OCI-LY1 (cell line): ENCODE measurements around the gene CACNB3.

ENCODE experiments used
- H2AFZ ChIP-seq: fragments of 200-600 bp; sonication (generic), shearing (Covaris generic); 2 replicates; pipeline ENCODE4 v1.6.0; 2014; ENCODE audit warnings: antibody characterized with exemption, mild to moderate bottlenecking, low read length
- H3F3A ChIP-seq: fragments of 200-600 bp; sonication (generic), shearing (Covaris generic); 2 replicates; pipeline ENCODE4 v1.6.0; 2014; ENCODE audit warnings: mild to moderate bottlenecking, antibody characterized with exemption, low read length, moderate library complexity; ENCODE audit not compliant: insufficient read depth
- H3K27ac ChIP-seq: fragments of 200-600 bp; sonication (generic); 2 replicates; pipeline ENCODE4 v1.5.1; 2014; ENCODE audit warnings: low read length, mixed run types, mild to moderate bottlenecking, low read depth; ENCODE audit not compliant: poor library complexity, severe bottlenecking
- H3K27me3 ChIP-seq: fragments of 200-600 bp; sonication (generic); 2 replicates; pipeline ENCODE4 v1.6.0; 2014; ENCODE audit warnings: antibody characterized with exemption, mild to moderate bottlenecking, low read length, moderate library complexity; ENCODE audit not compliant: insufficient read depth
- H3K36me3 ChIP-seq: fragments of 200-600 bp; sonication (generic); 2 replicates; pipeline ENCODE4 v1.6.1; 2014; ENCODE audit warnings: mild to moderate bottlenecking, antibody characterized with exemption, low read length, moderate library complexity, mixed read lengths; ENCODE audit not compliant: insufficient read depth
- H3K4me1 ChIP-seq: fragments of 200-600 bp; sonication (generic); 2 replicates; pipeline ENCODE4 v1.5.1; 2014; ENCODE audit warnings: mild to moderate bottlenecking, low read length, moderate library complexity; ENCODE audit not compliant: insufficient read depth, severe bottlenecking
- H3K4me2 ChIP-seq: fragments of 200-600 bp; sonication (generic), shearing (Covaris generic); 2 replicates; pipeline ENCODE4 v1.6.1; 2014; ENCODE audit warnings: low read length
- H3K4me3 ChIP-seq: fragments of 200-600 bp; sonication (generic); 2 replicates; pipeline ENCODE4 v1.5.1; 2014; ENCODE audit warnings: low read length, low read depth, mild to moderate bottlenecking, mixed read lengths; ENCODE audit not compliant: poor library complexity, severe bottlenecking
- H3K79me2 ChIP-seq: fragments of 200-600 bp; shearing (Covaris generic); 2 replicates; pipeline ENCODE4 v1.6.1; 2016; ENCODE audit warnings: mixed run types, low read length, mixed read lengths; ENCODE audit not compliant: insufficient read depth
- H3K9ac ChIP-seq: fragments of 200-600 bp; sonication (generic), shearing (Covaris generic); 2 replicates; pipeline ENCODE4 v1.6.1; 2014; ENCODE audit warnings: mild to moderate bottlenecking, low read length, mixed read lengths
- H3K9me2 ChIP-seq: fragments of 200-600 bp; sonication (generic), shearing (Covaris generic); 2 replicates; pipeline ENCODE4 v1.6.1; 2014; ENCODE audit warnings: low read depth, mild to moderate bottlenecking, low read length, mixed read lengths
- H3K9me3 ChIP-seq: fragments of 200-600 bp; shearing (Covaris generic); 2 replicates; pipeline ENCODE4 v1.6.1; 2014; ENCODE audit warnings: low read length, mixed read lengths
- H4K20me1 ChIP-seq: fragments of 200-600 bp; sonication (generic), shearing (Covaris generic); 2 replicates; pipeline ENCODE4 v1.6.0; 2016; ENCODE audit warnings: mild to moderate bottlenecking, low read length; ENCODE audit not compliant: insufficient read depth
- CTCF ChIP-seq: fragments of 200-600 bp; sonication (generic), shearing (Covaris generic); IDR thresholded peaks from 2 replicates; pipeline ENCODE4 v1.5.1; 2017; ENCODE audit warnings: mild to moderate bottlenecking, antibody characterized with exemption, low read length, moderate library complexity, mixed read lengths
- EZH2 ChIP-seq: fragments of 200-600 bp; sonication (generic), shearing (Covaris generic); IDR thresholded peaks from 2 replicates; pipeline ENCODE4 v1.8.0; 2017; ENCODE audit warnings: borderline replicate concordance, mixed run types, mild to moderate bottlenecking, antibody characterized with exemption, low read length, moderate library complexity, mixed read lengths

The CACNB3 gene

GRCh38 chr12:48807981-48808380 is 10.3 kb upstream of the CACNB3 start:
- H3K9me2 ChIP-seq: no peaks in the 10 kb centered on the region
- no peak overlapping the region for H2AFZ ChIP-seq
- no peaks in the 10 kb centered on the region for H3K4me1 ChIP-seq

GRCh38 chr12:48810903-48811431 is 7.3 kb upstream of the CACNB3 start:
- no peak overlapping the region for H3K4me3 ChIP-seq
- H2AFZ ChIP-seq: no peak overlapping the region
- no peak overlapping the region for H3K4me2 ChIP-seq
- no peak for TF ChIP-seq CTCF
- TF ChIP-seq EZH2: no peak
- H3K4me1 ChIP-seq: peaks cover 16% of the 10 kb centered on the region
- no peaks in the 10 kb centered on the region for H3K36me3 ChIP-seq
- no peaks in the 10 kb centered on the region for H3F3A ChIP-seq
- H3K9me3 ChIP-seq: no peaks in the 10 kb centered on the region
- H3K9me2 ChIP-seq: no peaks in the 10 kb centered on the region
- no peak overlapping the region for H3K9ac ChIP-seq
- H3K27me3 ChIP-seq: no peaks in the 10 kb centered on the region; the same call in 1 of the 2 replicates
- no peaks in the 10 kb centered on the region for H4K20me1 ChIP-seq
- H3K79me2 ChIP-seq: no peaks in the 10 kb centered on the region
- H3K27ac ChIP-seq: no peak overlapping the region

More at GRCh38 chr12:48807981-48808380, 10.3 kb upstream of the CACNB3 start:
- no peaks in the 10 kb centered on the region for H3F3A ChIP-seq
- H3K9me3 ChIP-seq: no peaks in the 10 kb centered on the region
- H3K4me3 ChIP-seq: no peak overlapping the region
- H3K9ac ChIP-seq: no peak overlapping the region
- H3K27me3 ChIP-seq: no peaks in the 10 kb centered on the region; the same call in 1 of the 2 replicates
- TF ChIP-seq EZH2 (no peak), CTCF (no peak)
- H3K79me2 ChIP-seq: no peaks in the 10 kb centered on the region
- no peak overlapping the region for H3K4me2 ChIP-seq
- no peak overlapping the region for H3K27ac ChIP-seq
- no peaks in the 10 kb centered on the region for H3K36me3 ChIP-seq
- no peaks in the 10 kb centered on the region for H4K20me1 ChIP-seq

- Histone ChIP-seq H3K4me1 (peaks cover 16% of the 10 kb centered on the region), H3K9ac (no peak overlapping the region), H4K20me1 (no peaks in the 10 kb centered on the region), H3K79me2 (no peaks in the 10 kb centered on the region), H3K4me2 (no peak overlapping the region), H3K4me3 (no peak overlapping the region), H3F3A (no peaks in the 10 kb centered on the region; the same call in 1 of the 2 replicates), H3K36me3 (no peaks in the 10 kb centered on the region), H3K27me3 (no peaks in the 10 kb centered on the region), H2AFZ (no peak overlapping the region), H3K9me3 (no peaks in the 10 kb centered on the region), H3K27ac (no peak overlapping the region), H3K9me2 (no peaks in the 10 kb centered on the region)
- TF ChIP-seq CTCF (no peak), EZH2 (no peak)
Observed at GRCh38 chr12:48811437-48812090, 6.7 kb upstream of the CACNB3 start.
